M059J (cell line): Measurements from ENCODE around the gene DEAF1. TPM values are rescaled to one million over a fixed set of nuclear protein-coding genes. Genes with fewer than 3 reads are reported as not detected.

Source experiments
- DNase-seq: peaks from one replicate; pipeline ENCODE4 v3.0.0-alpha.2; 2012; ENCODE audit warnings: low read depth
- total RNA-seq: library from RNA; depleted of rRNA; stranded (reverse); fragments of >200 nt; shearing (Covaris generic); gene quantifications from 2 replicates; pipeline ENCODE4 v1.2.3, GENCODE V29; 2014

DEAF1 gene
- total RNA-seq, 1 experiment from 2014 or later = 31.0 TPM

DNA sequence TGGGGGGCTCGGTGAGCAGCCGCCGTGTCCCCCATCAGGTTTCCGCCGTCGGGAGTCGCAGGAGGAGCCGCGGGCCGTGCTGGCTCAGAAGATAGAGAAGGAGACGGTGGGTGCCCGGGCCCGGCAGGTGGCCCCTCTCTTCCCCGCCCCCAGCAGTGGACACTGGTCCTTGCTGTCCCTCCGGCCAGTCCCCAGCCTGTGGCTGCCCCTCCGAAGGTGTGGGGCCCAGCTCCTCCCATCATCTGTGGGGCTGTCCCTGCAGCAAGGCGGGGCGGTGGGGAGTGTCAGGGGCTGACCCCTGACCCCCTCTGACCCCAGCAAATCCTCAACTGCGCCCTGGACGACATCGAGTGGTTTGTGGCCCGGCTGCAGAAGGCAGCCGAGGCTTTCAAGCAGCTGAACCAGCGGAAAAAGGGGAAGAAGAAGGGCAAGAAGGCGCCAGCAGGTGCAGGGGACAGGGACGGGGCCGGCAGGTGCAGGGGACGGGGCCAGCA lies 26.3 kb upstream of the DEAF1 start:
- no peak for DNase-seq

DNA sequence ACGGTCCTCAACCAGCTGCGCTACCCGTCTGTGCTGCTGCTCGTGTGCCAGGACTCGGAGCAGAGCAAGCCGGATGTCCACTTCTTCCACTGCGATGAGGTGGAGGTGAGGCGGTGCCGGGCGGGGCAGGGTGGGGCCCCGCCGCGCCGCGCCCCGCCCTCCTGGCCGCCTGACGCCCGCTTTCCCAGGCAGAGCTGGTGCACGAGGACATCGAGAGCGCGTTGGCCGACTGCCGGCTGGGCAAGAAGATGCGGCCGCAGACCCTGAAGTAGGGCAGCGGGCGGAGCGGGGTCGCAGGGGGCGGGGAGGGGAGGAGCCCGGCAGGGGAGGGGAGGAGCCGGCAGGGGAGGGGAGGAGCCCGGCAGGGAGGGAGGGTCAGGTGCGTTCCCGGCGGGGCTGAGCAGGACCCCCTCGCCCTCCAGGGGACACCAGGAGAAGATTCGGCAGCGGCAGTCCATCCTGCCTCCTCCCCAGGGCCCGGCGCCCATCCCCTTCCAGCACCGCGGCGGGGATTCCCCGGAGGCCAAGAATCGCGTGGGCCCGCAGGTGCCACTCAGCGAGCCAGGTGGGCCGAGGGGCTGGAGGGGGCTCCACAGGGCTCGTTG lies 25.7 kb upstream of the DEAF1 start:
- DNase-seq = peak; percentile 43

DNA sequence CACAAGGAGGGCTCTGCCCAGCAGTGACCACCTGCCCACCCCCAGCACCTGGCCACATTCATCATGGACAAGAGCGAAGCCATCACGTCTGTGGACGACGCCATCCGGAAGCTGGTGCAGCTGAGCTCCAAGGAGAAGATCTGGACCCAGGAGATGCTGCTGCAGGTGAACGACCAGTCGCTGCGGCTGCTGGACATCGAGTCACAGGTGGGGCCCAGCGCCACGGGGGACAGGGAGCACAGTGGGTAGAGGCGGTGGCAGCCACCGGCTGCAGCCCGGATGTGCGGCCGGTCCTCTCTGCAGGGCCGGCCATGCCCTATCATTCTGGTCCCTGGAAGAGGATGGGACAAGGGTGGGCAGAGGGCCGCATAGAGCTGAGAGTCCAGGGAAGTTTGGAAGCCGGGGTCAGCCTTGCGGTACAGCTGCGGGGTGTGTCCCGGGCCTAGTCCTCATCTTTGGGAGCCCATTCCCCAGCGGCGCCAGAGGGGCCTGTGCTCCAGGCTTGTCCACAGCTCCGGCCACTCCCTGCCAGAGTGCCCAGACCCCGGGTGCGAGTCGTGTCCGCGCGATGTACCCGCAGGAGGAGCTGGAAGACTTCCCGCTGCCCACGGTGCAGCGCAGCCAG lies 25.1 kb upstream of the DEAF1 start:
- DNase-seq = no peak

DNA sequence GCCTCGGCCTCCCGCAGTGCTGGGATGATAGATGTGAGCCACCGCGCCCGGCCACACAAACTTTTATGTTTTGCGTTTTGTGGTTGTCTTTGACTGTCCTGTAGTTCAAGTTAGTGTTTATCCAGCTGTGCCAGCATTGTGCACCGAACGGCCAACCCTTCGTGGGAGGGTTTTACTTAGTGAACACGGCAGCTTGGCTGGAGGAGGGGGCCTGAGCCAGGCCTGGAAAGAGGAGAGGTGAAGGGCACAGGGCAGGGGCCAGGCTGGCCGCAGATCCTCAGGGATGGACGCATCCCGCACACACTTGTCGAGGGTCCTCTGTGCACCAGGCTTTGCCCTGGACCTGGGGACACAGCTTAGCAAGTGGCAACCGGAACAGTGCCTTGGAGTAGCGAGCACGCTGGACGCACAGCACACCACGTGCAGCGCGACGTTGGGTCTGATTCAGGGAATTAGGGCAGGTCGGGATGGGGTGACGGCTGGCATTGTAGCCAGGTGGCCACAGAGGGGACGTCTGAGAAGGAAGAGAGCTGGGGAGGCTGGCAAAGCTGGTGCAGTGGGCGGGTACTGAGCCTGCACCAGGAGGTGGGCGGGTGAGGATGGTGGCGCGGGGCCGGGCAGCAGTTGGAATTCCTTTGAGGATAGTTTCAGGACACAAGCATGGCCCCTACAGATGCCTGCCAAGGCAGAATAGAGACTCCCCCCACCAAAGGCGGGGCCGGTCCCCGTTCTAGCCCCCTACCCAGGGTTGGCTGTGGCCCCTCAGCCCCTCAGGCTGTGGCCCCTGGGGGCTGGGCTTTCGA lies 24.4 kb upstream of the DEAF1 start:
- DNase-seq = no peak

DNA sequence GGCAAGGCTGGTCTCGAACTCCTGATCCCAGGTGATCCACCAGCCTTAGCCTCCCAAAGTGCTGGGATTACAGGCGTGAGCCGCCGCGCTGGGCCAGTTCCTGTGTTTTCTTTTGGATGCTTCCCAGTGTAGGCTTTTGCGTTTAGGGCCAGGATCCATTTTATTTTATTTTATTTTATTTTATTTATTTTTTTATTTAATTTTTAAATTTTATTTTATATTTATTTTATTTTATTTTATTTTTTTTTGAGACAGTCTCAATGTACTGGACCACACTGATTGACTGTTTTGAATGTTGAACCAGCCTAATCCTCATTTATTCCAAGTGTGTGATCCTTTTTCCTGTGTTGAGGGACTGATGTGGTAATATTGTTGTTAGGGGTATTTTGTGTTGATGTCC lies 19.4 kb upstream of the DEAF1 start:
- no peak for DNase-seq

DNA sequence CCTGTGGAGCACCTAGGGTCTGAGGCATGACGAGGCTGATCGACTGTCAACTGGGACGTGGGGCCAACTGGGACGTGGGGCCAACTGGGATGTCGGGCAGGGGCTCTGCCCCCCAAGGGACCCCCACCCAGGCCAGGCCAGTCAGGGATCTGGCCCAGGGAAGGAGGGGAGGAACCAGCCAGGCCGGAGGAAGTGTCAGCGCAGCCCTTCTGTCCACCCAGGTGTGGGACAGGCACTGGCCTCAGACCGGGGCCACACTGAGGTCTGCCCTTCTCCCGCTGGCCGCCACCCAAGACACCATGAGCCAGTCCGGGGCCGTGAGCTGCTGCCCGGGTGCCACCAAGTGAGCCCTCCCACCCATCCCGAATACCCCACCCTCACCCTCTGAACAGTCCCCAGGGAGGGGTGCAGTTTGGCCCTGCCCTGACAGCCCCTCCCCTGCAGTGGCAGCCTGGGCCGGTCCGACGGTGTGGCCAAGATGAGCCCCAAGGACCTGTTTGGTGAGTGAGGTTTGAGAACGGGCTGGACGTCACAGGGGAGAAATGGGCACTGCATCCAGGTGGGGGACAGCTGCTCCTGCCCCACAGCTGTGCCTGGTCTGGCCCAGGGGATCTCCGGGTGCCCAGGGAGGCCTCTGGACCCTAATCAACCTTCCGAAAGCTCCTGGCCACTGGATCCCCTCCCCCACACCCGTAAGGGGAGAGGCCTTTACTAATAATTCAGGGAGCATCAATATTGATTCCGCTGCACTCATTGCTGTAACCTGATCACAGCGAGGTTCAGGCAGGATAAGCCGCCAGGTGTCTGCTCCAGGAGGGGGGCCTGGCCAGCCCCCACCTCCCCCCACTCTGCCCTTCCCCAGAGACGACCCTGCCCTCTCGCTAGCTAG lies 14.3 kb upstream of the DEAF1 start:
- no peak for DNase-seq

DNA sequence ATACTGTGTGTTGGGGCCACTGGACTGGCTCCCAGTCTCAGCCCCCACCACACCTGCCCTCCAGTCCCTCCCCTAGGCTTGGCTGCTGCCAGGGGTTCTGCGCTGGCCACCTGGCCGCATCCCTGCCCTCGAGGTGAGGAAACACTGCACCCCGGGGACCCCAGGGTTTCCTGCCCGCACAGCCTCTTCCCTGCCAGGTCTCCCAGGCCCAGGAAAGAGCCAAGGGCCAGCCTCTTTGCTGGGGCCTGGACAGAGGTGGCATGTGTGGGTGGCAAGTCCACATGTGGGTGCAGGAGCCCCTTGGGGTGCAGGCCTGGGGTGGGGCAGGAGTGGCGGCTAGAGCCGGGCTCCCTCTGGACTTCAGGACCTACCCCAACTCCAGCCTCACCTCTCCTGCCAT lies 13.5 kb upstream of the DEAF1 start:
- no peak for DNase-seq

DNA sequence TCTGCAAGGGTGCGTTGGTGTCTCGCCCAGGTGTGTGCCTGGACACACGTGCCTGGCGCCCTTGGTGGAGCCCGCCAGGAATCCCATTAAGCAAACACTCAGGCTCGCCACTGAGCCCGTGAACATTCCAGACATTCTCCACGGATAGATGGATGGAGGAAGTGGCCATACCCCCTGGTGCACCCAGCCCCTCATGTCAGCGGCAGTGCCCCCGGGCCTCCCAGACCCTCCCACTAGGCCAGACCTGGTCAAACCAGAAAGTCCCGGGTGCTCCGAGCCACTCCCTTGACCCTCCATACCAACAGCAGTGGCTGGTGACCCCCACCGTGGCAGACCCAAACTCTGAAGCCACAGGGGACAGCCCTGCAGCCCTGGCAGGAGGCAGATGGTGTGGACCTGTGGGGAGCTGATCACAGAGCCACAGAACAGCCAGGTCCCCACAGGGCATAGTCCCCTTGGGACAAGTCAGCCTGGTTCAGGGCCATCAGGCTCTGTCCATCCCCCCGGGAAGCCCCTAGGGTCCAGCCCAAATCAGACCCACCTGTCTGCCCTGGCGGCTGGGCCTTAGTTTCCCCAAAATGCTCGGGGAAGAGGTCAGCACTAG lies 12.9 kb upstream of the DEAF1 start:
- peak; percentile 55 for DNase-seq

DNA sequence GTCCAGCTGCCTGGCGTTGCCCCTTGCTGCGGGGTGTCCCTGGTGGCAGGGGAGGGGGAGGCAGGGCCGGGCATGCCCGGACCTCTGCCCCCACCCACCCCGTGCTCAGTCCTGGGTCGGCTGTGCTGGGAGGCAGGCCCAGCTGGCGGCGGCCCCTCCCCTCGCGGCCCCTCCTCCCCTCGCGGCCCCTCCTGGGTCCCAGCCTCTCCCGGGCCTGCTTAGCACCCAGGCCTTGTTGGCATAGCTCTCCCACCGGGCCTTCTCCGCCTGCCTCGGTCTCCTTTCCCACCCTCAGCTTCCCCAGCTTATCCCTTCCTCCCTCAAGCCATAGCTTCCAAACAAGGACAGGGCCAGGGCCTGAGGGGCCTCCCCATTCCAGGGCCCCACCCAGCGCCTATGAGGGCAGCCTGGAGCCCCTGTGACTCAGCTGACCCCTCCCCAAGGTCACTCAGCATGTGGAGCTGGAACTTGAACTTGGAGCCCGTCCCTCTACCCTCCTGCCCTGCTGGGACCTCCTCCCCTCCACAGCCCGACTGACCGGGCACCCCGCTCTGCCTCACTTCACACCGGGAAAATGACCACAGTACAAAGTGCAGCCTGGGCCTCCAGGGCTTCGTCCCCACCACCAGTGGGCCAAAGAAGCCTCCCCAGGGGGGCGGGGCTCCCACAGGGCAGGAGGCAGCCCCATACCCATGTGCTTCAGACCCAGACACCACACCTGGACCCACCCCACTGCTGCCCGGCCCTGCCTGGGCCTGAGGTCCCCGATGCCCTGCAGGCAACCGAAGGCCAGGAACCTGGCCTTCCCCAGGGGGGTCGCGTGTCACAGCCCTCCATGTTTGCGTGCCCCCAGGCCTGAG lies 12.2 kb upstream of the DEAF1 start:
- no peak for DNase-seq

DNA sequence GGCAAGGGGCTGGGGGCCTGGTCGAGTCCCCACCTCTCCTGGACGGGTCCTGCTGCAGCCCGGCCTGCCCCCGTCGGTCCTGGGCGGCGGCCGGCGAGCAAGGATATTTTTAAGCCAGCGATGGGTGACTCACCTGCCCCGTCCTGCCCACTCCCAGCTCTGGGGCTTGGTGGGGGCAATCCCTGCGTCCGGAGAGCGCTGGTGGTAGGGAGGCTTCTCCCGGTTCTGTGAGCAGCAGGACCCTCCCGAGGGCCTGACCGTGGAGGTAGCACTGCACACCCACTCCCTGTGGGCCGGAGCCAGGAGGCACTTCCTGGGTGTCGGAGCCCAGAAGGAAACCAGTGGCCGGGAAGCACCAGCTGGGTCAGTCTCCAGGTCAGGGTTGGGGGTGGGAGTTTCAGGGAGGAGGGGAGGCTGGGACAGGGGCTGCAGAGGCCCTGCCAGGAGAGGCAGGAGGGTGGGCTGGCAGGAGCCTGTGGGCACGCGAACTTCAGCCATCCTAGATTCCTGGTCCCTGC lies 11.5 kb upstream of the DEAF1 start:
- DNase-seq = peak; percentile 67

DNA sequence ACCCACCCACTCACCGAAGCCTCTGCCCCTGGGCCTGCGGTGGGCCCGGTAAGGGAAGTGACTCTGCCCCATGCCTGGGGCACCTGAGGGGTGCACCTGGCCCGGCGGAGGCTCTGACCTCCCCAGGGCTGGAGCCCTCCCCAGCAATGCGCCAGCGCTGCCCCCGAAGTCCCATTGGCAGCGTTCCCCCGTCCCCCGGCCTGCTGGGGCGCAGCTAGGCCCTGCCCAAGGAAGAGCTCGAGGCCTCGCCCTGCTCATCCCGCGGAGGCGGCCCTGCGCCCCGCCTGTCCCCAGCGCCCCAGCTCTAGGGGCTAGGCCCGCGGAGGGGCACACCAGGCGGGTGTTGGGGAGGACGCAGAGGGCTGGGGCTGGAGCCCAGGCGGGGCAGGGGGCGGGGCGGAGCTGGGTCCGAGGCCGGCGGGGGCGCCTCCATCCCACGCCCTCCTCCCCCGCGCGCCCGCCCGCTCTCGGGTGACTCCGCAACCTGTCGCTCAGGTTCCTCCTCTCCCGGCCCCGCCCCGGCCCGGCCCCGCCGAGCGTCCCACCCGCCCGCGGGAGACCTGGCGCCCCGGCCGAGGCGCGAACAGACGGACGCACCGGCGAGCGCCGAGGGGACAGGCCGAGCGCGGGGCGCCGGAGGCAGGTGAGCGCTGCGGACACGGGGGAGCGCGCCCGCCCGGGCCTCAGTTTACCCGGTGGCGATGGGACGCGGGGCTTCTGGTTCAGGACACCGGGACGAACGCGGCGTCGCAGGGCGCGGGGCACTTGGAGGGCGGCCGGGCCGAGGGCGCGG lies 10.8 kb upstream of the DEAF1 start, which contains the start of gene EPS8L2:
TSS of gene EPS8L2 (plus strand) at position 586 of the 793 bp plus-strand sequence. CDS start 3,177 bp downstream, outside the sequence.
- no peak for DNase-seq

DNA sequence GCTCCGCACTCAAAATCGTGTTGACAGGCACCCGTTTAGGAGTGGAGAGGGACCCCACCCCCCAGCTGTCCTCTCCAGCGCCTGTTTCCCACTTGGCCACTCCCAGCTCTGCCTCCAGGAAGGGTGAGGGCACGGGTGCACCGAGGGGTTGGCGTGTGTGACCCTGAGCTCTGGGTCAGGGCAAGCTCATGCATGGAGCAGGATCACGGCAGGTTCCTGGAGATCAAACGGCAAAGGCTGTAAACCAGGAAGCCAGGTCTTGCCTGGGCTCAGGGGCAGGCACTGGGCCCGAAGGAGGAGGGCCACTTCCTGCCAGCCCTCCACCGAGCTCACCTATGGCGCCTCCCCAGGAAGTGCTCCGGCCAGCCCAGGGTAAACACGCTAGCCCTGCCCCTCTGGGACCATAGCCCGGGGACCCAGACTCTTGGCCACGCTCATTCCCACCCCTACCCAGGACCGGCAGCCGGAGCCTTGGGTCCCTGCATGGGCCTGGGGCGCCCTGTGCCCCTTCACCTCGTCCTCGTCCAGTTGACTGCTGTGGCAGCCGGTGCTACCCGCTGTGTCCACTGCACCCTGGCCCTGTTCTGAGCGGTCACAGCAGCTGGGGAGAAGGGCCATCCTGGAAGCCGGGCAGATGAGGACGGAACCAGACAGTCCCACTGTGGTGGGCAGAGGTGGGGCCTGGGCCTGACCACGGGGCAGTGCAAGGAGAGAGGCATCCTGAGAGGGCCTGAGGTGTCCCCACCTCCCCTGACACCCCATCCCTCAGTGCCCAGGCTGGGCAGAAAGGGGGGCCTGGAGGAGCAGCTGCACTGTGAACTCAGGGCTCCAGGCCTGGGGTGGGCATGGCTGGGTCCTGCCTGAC lies 10.0 kb upstream of the DEAF1 start:
- DNase-seq = no peak

DNA sequence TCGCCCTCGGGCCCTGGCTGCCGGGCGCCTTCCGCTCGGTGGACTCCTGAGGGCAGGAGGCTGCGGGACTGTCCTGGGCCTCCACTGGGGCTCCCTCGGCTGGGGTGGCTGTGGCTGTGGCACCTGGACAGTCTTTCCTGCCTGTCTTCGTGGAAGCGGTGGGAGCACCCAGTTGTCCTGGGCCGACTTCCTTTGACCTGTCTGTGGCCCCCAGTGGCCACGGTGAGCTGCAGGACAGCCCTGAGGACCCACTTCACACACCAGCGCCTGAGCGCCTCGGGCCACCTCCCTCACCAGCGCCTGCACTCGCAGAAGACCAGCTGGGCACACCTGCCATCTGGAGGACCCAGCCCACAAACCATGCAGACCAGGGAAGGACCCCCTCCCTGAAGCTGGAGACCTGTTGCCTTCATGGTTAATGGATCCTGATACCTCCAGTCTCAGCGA lies 9.2 kb upstream of the DEAF1 start:
- DNase-seq = no peak

DNA sequence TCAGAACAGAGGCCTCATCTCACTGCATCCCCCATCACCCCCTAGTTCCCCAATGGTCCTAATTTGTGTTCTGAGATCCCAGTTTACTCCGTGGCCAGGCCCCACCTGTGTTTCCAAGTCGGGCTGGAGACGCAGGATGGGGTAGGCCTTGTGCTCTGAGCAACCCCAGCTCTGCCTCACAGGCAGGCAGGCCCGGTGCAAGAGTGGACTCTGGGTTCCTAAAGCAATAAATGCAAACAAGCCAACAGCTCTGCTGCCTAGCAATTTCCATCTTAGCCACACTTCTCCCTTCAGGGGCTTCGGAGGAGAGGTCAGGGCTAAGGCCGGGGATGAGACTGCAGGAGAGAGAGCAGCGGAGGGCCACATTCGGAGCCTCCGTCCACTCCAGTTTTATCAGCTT lies 8.5 kb upstream of the DEAF1 start:
- no peak for DNase-seq

DNA sequence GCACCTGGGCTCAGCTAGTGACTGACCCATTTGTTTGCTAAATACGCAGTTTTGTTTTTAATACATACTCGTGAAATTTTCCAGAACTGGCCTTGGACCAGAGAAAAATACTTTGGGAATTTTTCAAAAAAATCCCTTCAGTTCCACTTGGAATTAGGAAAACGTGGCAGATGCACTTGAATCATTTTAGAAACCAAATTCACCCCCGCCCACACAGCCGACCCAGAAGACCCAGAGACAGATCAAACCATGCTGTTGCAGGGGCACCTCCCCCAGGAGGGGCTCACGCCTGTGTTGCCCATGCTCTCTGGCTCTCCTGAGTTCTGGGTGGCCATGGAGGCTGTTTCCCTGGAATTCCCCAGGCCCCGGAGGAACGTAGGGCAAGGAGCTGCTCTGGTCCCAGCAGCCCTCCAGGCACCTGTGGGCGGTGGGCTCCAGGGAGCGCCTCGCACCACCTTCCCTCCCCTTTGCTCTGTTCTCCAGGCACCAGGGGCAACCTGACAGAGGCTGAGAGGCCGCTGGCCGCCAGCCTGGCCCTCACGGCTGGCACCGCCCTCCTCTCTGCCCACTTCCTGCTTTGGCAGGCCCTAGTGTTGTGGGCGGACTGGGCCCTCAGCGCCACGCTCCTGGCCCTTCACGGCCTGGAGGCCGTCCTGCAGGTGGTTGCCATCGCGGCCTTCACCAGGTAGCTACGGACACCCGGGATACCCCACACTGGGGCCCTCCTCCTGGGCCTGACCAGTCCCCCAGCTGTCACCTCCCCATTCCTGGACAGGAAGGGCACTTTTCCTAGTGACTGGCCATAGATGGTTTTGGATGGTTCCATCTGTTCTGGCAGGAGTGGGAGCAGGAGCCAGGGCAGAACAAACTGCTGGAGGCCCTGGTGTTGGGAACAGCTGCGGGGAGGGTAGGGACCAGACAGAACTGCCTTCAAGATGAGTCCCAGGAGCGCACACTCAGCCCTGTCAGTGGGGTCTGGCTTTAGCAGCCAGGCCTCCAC lies 7.7 kb upstream of the DEAF1 start:
- peak; percentile 71 for DNase-seq

DNA sequence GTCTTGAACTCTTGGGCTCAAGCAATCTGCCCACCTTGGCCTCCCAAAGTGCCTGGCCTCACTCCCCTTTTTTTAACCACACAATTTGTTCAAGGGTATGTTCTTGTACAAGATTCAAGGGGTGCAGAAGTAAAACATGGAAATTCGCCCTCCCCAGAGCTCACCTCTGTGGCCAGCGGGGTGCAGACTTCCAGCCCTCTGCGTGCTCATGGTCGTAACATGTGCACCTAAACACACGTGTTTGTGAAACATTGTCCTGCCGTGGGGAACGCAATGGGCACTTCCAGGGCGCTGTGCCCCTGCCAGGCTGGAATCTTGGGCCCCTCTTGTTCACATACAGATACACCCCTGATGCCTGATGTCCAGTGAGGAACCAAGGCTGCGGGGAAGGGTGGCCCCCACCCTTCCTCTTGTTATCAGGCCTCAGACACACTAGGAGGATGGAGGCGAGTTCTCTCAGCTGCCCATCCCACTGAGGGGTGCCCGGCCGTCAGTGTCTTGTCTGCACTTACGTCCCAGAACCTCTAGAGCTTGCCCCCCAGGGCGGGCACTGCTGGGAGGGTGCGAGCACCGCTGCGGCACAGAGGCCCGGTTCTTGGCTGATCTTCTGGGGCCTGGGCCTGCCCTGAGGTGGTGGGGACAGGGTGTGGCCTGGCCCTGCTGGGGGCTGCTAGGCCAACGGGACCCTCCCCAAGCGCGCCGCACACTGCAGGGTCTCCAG lies 6.9 kb upstream of the DEAF1 start:
- DNase-seq = no peak
